ENCODE results near the gene ZFP1.

- no peak for TF ChIP-seq CTCF (IDR thresholded peaks at IDR 0.05)
- TF ChIP-seq EP300 (IDR thresholded peaks at IDR 0.05): no peak
- no peak for TF ChIP-seq RNF2 (IDR thresholded peaks at IDR 0.05; ENCODE audit: borderline replicate concordance, low read depth)
- no peak for TF ChIP-seq MAX (IDR thresholded peaks at IDR 0.05)
- no peak for TF ChIP-seq FOSL2 (IDR thresholded peaks at IDR 0.05)
- TF ChIP-seq FOSL2 (CRISPR knock-in tag; IDR thresholded peaks at IDR 0.05): no peak
- no peak for TF ChIP-seq POLR2A (IDR thresholded peaks at IDR 0.05; ENCODE audit: low read length)
- TF ChIP-seq ZFP36 (IDR thresholded peaks at IDR 0.05; ENCODE audit: borderline replicate concordance, partially characterized antibody): no peak
Observed at GRCh38 chr16:75120253-75120652, 28.1 kb upstream of the ZFP1 start.

All from A549 (cell line).